ENCODE data around the gene PTCD3.

- TF ChIP-seq POLR2A (IDR thresholded peaks at IDR 0.05; ENCODE audit: low read length), result no peak
- TF ChIP-seq GATA1 (IDR thresholded peaks at IDR 0.05; ENCODE audit: low read depth, low read length), result no peak
Observed at GRCh38 chr2:86064006-86064405, 42.0 kb upstream of the PTCD3 start.
